GM19372 (cell line): ENCODE measurements around the gene DNMT3A.
"Not testable (repeated sequence)": the region's sequence is repeated elsewhere in the genome, so short reads cannot be mapped to it uniquely, and the experiment has no call there.

Experiments used
- ATAC-seq: cut with Tn5 transposase; IDR thresholded peaks from one replicate; pipeline ENCODE4 v1.9.1; 2021; ENCODE audit warnings: mild to moderate bottlenecking, low read depth, moderate library complexity; ENCODE audit not compliant: unreplicated experiment

Gene DNMT3A

DNA sequence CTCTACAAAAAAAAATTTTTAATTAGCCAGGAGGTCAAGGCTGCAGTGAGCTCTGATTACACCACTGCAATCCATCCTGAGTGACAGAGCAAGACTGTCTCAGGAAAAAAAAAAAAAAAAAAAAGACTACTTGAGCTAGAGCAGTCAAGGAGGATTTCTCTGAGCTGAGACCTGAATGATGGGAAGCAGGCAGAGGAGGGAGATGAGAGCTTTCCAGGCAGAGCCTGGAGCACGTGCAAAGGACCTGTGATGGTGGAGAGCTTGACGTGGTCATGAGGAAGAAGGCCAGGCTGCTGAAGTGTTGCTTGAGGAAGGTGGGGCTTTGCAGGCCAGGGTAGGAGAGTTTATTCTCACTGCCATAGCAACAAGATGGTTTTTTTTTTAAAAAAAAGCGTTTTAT, 121.4 kb downstream of the DNMT3A start:
- no peak for ATAC-seq

DNA sequence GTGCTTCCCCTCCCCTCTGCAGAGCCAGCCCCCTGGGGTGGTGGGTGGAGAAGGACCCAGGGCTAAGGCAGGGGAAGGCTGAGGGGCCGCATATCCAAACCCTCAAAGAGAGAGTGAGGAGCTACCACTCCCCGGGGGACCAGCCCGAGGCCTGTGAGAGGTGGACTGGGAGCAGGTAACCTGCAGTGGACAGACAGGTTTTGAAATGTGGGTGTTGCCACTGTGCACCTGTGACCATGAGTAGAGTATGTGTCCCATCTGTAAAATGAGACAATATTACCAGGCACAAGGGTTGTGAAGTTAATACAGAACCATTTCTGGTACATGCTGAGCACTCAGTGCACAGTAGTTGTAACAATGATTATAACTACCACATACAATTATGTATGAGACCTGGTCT, 122.1 kb downstream of the DNMT3A start:
- no peak for ATAC-seq

DNA sequence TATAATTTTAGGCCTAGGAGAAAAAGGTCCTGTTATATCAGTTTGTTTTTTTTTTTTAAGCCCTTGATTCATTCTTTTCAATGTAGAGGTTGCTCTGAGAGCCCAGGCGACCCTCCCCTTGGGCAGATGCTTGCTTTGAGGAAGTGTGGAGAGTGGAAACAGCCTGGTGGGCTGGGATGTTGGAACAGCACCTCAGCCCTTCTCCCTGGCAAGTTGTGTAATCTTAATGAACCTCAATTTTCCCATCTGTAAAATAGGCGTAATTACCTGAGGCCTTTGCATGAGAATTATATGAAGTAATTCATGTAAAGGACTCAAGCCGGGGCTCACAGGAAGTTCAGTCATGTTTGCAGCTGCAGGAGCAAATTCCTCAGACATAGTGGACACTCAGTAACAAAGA, 123.6 kb downstream of the DNMT3A start:
- ATAC-seq = no peak

DNA sequence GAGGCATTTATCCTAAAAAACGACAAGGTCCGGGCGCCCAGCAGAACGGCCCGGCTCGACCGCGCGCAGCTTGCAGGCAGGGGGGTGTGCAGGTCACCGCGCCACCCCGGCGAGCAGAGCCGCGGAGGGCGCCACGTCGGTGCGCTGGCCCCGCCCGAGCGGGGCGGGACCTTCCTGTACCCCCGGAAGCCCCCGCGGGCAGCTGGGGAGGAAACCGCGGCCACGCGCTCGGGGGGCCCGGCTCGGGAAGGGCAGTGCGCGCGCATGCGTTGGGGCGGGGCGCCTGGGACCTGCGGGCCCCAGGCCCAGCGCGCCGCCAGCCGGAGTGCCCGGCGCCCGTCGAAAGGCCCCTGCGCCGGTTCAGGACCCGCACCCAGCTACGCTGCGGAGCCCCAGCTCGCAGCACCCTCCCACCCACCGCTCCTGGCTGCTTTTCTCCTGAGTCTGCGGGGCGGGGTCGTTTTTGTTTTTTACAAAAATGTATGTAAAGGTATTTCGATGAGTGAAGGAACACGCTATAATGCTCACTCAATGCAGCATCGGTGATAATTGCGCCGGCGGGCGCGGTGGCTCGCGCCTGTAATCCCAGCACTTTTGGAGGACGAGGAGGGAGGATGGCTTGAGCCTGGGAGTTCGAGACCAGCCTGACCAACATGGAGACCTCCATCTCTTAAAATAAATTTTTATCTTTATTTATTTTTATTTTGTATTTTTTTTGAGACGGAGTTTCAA, 125.6 kb downstream of the DNMT3A start:
- ATAC-seq = peak; percentile 86

DNA sequence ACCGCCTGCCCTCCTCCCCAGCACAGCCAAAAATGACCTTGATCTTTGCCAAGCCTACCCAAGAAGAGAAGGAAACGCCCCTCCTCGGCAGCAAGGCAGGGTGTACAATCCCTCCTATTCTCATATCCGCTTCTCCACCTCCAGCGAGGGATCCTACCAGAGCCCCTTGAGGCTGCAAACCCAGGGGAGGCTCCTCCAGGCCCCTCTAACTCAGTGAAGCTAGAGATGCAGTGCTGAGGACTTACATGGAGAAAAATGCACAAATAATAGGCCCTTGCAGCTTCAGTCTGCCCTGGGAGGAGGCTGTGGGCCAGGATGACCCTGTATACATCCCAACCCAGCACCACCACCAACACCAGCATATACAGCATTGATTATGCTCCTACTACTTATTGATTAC, 126.5 kb downstream of the DNMT3A start:
- ATAC-seq = no peak

DNA sequence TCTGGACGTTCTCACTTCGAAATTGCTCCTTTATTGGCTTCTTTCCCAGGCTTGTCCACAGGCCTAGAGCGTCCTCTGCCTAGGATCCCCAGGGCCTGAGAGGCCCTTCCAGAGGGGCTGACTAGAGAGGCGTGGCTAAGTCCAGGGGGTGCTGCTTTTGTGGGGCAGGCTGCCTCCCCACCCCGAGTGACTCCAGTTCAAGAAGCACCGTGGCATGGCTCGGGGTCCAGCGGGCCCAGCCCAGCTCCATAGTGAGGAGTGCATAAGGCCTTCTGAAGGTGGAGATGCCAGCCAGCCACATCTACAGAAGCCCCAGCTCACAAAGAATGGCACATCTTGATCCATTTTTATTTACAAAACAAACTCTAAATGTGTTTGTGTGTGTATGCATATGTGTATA, 128.5 kb downstream of the DNMT3A start:
- no peak for ATAC-seq

DNA sequence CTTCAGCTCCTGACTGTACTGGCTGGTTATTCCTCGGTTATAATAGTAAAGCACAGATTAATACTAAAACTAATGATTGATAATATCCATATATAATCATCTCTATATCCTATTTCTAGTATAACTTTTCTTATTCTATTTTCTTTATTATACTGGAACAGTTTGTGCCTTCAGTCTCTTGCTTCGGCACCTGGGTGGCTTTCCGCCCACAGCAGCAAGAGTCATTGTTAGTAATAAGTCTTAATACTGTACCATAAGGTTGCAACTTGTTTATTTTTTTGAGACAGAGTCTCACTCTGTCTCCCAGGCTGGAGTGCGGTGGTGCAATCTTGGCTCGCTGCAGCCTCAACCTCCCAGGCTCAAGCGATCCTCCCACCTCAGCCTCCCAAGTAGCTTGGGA, 130.8 kb downstream of the DNMT3A start:
- ATAC-seq = not testable (repeated sequence)

DNA sequence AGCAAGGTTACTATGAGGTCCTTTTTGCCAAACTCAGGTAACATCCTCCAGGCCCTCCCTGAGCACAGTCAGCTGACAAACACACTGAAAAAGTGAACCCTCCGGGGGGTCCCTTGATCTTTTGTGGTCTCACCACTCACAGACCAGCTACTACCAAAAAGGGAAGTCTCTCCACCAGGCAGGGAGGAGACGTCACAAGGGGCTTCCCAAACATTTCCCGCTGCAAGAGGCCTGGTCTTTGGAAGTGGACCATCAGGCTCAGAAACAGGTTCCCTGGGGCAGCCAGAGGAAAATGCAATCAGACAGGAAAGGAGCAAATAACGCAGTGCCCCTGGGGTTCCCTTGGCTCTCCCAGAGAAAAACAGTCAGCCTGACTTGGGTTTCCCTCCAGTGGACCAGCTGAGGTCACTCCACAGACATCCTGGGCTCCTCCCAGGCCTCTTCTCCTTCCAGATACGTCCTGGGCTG, 134.6 kb downstream of the DNMT3A start:
- ATAC-seq = no peak

DNA sequence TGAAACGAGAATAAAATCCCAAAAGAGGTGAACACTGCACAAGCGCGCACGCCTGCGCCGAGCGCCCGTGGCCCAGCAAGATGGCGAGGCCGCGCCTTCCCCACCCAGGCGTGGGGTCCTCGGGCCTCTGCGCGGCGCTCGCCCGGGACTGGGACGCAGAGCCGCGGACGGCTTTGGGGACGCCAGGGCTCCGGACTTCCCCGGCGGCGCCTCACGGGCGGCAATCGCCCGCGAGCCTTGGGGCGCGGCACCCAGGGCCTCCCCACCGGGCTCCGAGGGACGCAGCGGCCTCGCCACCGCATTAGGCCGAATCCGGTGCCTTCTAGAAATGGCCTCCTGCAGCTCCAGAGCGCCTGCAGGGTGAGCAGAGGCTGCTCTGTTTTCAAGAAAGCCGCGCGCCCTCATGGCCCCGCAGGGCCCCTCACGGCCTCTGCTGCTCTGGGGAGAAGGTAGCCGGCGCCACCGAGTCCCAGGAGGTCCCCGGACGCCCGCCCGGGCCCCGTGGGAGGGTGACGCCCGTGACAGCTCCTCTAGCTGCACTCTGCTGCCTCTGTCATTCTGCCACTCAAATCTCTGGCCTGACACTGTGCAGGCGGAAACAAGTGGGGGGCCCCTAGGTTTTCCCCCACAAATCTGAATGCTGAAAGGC, 137.4 kb downstream of the DNMT3A start:
- peak; percentile 62 for ATAC-seq

DNA sequence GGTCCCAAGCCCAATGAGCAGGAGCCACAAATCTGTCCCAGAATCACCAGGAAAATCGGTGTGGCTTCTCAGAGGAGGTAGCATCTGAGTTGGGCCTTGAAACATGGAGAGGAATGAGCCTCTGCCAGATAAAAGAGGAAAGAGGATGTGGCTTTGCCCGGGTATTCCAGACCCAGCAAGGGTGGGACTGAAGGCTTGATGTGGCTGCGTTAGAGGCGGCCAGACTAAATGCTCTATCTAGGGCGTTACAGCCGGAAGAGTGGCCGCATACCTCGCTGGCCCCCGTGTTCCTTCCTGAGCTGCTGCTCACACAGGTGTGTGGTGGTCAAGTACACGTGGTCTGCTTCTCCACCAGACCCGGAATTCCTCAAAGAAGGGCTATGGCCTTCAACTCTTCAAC, 139.4 kb downstream of the DNMT3A start:
- ATAC-seq = no peak

DNA sequence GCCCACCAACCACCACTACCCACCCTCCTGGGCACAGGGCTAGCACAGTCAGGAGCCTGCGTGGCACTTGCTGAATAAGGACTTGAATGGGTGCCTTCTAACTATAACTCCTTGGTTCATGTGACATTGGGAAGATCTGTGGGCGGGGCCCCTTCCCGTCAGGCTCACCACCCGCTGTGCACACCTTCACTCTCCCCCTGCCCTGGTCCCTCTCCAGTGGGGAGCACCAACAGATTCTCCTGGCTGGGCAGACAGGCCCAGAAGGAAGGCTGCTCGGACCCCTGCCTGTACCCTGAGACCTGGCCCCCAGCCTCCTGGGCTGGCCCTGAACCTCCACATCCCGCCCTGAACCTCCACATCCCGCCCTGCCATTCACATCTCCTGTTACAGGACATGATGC, 139.9 kb downstream of the DNMT3A start:
- ATAC-seq = no peak

DNA sequence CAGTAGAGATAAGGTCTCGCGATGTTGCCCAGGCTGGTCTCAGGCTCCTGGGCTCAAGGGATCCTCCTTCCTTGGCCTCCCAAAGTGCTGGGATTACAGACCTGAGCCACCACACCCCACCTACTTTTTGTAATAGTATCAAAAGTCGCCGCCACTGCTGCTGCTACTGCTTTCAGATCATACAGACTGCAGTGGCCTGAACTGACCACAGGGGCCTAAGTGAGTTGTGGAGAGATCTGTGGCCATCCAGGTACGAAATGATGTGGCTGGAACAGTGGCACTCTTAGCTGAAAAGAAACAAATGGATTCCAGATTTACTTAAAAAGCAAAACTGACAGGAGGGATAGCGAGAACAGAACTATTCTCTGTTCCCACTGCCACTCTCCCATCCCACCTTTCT, 140.5 kb downstream of the DNMT3A start:
- ATAC-seq = no peak

DNA sequence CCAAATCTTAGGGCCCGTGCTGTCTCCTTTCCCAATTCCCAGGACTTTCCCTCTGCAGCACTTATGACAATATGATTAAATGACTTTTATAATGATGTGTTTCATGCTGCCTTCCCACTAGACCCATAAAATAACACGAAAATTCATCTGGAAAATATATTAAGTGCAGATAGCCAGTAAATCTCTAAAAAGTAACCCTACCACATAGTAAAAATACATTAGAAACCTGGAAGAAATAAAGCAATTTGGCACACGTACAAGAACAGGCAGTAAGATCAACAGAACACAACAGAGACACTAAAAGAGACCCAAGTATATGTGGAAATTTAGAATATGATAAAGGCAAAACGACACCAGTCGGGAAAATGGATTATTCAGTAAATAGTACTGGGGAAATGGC, 143.1 kb downstream of the DNMT3A start:
- no peak for ATAC-seq

DNA sequence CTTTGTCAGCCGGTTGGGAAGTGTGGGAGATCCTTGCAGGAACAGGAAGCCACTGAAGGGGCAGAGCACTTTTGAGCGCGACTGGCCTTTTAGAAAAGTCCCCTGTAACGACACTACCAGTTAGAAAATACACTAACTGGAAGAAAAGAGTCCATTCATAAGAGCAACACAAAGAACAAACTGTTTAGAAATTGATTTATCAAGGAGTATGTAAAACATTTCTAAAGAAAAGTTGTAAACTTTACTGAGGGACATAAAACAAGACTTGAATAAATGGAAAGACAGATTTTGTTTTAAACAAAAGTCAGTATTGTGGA, 143.6 kb downstream of the DNMT3A start:
- ATAC-seq = no peak

DNA sequence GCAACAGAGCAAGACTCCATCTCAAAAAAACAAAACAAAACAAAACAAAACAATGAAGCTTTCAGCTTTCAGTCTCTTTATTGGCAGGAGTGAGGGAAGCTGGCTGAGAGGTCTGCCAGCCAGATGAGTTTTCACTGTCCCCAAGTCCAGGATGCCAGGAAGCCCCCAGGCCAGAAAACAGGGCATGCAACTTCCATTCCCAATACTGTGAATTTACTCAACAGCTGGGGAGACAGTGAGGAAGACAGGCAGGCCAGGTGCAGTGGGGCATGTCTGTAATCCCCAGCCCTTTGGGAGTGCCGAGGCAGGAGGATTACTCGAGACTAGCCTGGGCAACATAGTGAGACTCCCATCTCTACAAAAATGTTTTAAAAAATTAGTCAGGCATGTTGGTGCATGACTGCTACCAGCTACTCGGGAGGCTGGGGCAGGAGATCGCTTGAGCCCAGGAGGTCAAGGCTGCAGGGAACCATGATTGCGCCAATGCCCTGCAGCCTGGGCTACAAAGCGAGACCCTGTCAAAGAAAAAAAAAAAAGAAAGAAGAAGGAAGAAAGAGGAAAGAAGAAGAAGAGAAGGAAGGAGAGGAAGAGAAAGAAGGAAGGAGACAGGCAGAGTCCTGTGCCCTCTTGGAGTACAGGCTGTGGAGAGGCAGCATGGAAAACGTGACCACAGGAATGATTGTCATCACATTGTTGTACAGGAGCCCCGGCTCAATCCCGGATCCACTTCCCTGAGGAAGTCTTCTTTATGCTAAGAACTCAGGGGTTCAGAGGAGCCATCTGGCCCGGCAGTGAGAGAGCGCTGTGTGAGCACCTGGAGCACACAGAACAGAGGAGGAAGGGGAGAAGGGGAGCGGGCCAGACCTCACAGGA, 144.2 kb downstream of the DNMT3A start:
- ATAC-seq = no peak

DNA sequence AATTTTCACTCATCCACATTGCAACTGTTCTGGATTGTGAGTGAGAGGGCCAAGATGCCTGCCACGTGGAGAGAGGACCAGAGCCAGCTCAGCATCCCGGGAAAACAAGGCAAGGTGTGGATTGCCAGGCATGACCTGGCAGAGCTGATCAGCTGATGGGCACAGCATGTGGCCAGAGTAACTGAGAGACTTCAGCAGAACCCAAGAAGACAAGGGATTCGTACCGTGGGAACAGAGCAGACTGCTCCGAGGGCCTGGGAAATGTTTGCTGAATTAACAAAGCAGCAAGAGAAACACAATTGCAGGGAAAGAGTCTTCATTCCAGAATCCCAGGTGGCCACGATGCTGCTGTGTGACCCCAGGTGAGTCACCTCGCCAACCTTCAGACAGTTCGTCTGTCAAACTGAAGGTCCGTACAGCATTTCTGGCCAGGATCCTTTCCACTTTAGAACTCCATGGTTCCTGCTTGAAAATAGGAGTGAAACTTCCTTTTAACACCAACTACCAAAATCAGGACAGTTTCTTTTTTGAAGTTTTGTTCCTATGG, 147.1 kb downstream of the DNMT3A start:
- ATAC-seq = no peak

DNA sequence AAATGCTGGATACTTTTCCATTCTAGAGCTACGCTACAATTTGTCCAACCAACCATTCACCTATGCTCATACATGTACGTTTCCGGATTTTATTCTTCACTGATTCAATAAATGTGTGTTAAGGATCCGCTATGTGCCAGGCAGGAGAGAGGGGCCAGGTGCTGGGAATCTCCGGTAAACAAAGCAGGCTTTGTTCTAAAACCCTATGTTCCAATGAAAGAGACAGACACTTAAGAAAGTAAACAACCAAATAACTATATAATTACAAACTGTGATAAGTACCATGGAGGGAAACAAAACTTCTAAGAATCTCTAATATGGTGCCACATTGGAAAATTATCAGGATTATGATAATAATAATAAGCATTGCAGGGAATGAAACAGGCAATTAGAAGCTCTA, 151.2 kb downstream of the DNMT3A start:
- ATAC-seq = no peak

DNA sequence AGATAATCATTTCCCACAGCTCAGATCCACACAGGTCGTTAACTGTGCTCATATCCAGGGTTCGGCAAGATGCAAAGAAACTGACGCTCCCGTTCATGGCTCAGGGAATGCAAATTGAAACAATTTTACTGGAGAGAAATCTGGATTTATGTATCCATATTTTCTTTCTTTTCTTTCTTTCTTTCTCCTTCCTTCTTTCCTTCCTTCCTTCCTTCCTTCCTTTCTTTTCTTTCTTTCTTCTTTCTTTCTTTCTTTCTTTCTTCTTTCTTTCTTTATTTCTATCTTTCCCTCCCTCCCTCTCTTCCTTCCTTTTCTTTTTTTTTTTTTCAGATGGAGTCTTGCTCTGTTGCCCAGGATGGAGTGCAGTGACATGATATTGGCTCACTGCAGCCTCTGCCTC, 153.3 kb downstream of the DNMT3A start:
- no peak for ATAC-seq

DNA sequence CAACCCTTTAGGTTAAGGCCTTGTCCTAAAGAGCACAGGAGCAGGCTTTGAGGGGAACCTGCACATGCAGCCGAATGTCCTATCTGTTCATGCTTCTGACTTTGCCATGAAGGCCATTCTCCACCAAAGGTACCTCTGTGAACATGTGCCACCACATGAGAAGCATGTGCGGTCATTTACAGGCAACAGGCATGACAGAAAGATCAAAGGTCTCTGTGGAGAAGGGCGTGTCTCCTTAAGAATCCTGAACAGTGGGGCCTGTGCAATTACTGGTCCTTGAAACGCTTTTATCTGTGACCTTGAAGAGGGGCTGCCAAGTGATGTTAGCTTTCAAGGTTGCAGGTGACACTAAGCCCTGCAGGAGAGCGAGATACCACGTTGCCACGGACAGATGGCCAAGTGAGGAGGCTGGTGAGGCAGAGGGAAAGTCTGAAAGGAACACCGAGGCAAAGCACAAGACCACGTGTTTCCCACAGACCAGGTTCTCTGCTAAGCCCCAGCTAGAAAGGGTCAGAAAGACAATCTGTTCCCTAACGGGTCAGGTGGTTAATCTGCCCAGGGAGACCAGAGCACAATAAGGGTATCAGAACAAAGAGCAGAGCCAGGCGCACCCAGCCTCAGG, 153.9 kb downstream of the DNMT3A start:
- ATAC-seq = no peak

DNA sequence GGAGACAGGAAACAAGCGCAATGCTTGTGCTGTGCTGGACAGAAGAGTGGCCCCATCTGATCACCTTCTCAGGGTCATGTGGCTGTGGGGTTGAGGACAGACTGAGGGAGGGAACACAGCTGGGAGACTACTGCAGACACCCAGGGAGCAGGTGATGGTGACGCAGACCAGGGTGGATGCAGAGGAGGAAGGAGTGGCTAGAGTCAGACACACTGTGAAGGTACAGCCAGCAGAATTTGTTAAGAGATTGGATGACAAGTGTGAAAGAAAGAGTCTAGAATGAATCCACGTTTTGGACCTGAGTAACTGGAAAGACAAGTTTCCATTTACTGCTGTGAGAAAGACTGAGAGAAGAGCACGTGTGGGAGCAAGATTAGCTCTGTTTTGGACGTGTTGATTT, 157.5 kb downstream of the DNMT3A start:
- no peak for ATAC-seq

DNA sequence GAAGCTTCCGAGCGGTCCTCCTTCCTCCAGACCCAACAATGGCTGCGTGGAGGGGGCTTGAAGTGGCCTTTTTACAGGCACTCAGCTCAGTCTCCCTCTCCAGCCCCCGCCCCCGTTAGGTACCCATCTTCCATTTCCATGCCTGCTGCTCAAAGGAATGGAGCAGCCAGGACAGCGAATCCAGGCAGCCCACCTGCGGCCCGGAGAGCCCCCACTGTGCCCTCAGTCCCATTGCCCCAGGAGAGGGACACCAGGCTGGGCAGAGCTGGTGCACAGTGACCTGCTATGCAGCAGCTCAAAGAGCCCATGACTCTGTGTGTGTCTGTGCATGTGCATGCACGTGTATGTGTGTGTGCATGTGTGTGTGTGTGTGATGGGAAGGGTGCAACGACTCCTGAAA, 162.7 kb downstream of the DNMT3A start:
- no peak for ATAC-seq
